ENCODE results near the gene KCNJ14.

KCNJ14 gene

GRCh38 chr19:48516536-48516935 lies 61.2 kb downstream of the KCNJ14 start:
- no peak for DNase-seq (ENCODE audit: low read depth)
- no peak for TF ChIP-seq CTCF (conservative IDR thresholded peaks at IDR 0.05; ENCODE audit: low read length)
- no peak overlapping the region for H3K4me3 ChIP-seq (ENCODE audit: low read length)

All from AG10803 (cell line).